Measurements from ENCODE around the gene PRCC.
A peak's percentile ranks its signal among the peaks of the same experiment; 100 is the strongest.

Gene PRCC

DNA sequence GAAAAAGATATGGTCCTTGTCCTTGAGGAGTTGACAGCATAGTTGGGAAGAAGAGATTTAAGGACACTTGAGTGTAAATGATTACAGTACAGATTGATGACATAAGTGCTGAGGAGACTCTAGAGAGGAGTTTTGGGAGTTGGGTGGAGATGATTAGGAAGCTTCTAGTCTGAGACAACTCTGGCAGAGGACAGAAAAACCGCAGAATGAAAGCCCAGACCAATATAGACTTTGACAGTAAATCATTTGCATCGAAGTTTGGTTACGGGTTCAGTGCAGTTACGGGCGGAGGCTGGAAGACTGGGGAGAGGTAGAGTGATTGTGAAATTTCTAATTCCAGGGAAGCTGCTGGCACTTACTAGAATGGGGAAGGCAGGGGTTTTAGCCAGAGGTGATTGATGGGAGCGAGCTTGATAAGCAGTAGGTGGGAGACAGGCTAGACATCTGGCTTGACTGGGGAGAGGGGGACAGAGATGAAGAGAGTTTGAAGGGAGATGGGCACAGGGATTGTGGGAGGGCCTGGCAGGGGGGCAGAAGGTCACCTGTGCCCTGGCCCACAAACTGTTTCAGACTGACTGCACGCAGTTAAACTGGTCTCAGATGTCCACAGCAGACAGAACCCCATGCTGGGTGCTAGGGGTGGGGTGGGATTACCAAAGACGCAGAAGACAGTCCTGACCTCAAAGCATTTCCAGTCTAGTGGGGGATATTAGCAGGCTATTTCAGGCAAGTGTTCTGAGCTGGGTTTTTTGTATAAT lies 29.2 kb downstream of the PRCC start:
- no peak for DNase-seq (ENCODE audit: low read depth in 2 of 2)

DNA sequence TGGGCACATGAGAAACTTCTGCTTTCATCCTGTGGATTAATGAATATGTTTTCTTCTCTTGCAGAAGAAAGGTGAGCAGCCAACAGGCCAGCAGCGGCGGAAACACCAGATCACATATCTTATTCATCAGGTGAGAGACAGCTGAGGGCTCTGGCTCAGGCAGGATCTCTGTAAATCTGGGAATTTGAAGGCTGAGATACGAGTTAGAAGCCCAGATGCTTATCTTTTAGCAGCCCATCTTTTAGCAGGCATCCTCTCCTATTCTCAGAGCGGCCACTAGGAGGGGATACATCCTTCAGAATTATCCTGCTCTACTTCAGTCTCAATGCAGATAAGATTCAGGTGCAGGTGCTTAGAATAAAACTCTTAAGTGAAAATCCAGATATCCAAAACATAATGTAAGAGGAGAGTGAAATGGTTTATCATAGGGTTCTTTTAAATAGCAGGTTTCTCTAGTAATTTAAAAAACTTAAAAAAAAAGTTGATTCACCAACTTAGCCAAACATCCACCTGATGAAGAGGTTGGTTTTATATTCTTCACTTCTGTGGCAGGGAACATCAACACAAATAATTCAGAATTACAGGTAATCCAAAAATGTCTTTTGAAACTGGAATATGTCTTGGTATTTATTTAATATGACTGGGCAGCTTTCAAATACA lies 30.0 kb downstream of the PRCC start:
- DNase-seq (ENCODE audit: low read depth in 2 of 2) = no peak

DNA sequence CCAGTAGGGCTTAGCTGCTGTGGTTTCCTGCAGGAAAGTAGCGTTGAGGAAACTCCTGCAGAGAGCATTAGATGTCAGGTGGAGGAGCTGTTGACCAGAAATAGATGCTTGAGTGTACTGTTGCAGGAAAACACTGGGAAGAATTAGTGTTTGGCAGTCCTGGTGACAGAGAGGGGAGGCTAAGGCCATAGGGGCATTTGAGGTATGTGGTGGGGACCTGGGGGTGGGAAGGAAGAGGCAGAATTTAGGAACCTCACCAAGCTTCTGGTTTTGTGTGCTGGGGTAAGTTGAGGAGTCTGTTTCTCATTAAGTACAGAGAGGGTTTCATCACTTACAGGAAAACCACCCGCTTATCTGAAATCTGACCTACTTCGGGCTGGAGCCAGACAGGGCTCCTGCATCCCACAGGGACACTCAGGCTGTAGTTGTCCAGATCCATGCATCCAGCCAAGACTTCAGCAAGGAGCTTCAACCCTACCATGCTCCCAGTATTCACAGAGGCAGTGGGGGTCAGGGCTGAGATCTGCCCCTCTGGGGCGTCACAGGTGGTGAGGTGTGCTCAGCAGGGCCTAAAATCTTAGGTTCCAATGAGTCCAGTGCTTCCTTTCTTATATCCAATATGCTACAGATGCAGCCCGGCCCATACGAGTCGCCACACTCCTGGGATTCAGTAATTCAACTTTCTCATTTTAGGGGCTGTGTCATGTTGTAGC lies 34.2 kb downstream of the PRCC start:
- DNase-seq (ENCODE audit: low read depth in 2 of 2) = no peak

DNA sequence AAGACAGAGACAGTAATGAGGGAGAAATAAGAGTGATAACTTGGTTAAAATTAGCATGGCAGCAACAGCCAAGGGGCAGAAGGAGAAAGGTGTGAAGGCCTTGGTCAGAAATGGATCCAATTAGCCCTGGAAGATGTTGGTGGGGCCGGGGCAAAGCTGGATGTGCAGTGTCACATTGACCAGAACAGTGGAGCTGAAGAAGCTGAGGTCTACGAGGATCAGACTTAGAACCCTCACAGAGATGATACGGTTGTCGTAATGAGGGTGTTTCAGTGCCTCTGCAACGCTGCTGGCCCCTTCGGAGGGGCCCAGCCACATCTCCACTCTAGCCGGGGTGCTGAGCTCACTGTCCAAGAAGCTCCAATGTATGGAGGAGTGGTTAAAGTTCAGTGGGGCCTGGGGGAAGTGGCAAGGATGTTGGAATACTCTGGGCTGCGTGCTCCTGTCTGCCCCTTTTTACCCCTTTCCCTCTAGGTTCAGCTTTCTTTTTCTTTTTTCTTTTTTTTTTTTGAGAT lies 35.1 kb downstream of the PRCC start:
- no peak for DNase-seq (ENCODE audit: low read depth in 2 of 2)

DNA sequence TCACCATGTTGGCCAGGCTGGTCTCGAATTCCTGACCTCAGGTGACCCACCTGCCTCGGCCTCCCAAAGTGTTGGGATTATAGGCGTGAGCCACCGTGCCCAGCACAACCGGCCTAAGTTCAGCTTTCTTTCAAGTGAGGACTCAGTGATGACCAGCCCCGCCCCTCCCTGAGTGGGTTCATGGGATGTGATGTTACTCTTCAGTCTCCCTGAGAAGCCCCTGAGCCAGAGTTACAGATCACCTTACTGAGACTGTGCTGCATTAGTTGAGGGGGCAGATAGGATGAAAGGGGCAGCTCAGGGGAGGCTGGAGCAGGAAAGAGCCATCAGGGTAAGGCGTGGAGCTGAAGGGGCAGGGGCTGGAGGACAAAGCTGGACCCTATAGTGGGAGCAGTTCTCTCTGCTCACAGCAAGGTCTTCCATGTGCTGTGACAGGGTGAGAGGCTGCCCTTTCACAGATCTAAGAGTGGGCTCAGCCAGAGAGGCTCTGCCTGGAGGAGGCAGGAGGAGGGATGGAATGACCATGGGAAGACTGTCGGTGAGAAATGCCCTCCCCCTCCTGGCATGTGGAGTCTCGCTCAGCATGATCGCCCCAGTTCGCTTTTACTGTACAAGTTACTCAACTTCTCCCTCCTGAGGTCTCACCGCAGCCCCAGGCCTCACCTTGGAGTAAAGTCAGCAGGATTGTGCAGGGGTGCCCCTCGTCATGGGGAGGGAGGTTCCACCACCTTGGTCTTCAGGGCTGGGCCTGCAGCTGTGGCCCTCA lies 35.9 kb downstream of the PRCC start:
- DNase-seq (ENCODE audit: low read depth in 2 of 2) = no peak

DNA sequence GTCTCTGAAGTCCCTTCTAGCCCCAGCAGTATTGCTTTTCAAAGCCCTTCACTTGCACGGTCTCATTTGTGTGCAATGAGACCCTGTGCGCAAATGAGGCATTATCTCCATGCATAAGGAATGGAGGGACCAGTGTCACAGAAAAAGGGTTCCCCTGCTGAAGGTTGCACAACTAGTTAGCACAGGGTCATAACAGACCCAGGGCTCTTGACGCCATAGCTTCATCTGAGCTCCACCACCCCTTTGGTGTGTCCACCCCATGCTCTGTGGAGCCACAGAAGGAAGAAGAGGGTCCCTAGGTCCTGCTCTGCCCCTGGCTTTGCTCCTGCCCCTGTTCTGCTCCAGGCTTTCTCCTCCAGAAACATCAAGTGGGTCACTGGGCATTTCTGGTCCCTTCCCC lies 36.7 kb downstream of the PRCC start:
- DNase-seq (ENCODE audit: low read depth in 2 of 2) = no peak

DNA sequence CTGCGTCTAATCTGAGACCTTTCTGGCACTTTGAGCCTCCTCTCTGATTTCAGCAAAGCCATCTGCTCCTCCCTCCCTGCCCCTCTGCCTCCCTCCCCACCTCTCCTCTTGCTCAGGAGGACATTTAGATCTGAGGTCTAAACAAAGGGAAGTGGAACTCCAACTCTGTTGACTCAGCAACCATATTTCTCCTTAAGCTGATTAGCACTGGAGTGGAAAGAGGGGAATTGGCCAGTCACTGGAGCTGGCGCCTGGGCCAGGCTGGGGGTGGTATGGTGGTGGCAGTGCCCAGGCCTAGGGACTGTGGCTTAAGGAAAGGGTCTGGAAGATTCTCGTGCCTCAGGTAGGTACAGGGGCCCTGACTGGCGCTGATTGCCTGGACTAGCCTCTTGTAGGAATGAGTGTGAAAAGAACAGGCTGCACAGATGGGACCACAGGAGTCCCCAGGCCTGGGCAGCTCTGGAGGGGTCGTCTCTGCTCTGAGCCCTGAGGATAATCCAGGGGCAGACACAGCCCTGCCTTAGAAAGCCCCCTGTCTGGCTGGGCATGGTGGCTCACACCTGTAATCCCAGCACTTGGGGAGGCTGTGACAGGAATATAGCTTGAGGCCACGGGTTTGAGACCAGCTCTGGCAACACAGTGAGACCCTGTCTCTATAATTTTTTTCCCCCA lies 37.4 kb downstream of the PRCC start:
- DNase-seq (ENCODE audit: low read depth in 2 of 2) = no peak

DNA sequence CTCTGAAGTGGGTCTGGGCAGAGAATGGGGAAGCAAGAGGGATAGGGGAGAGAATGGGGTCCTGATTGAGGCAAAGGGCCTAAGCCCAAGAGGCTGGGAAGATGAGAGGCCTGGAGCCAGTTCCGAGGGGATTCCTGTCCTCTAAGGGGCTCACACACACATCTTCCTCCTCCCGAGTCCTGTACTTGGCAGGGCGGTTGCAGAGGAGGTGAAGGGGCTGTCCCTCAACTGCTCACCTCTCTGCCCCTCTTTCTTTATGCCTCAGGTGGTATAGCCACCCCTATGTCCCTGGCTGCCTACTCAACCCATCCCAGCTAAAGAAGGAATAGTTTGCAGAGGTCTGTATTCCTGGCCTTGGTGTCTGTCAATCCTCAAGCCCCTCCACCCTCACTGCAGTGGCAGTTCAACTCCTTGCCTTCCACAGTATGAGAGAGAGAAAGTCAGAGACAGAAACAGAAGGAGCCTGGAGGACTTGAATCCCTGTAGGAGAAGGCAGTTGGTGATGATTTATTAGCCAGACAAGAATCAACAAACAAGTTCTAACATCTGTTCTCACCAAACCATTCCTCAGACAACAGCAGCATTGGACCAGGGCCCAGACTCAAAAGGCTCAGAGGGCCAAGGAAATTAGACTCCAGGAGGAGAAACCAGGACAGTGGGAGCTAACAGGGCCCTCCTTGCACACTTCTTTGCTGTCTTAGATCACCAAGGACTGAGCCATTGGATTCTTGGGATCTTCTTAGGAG lies 38.6 kb downstream of the PRCC start:
- no peak for DNase-seq (ENCODE audit: low read depth in 2 of 2)

DNA sequence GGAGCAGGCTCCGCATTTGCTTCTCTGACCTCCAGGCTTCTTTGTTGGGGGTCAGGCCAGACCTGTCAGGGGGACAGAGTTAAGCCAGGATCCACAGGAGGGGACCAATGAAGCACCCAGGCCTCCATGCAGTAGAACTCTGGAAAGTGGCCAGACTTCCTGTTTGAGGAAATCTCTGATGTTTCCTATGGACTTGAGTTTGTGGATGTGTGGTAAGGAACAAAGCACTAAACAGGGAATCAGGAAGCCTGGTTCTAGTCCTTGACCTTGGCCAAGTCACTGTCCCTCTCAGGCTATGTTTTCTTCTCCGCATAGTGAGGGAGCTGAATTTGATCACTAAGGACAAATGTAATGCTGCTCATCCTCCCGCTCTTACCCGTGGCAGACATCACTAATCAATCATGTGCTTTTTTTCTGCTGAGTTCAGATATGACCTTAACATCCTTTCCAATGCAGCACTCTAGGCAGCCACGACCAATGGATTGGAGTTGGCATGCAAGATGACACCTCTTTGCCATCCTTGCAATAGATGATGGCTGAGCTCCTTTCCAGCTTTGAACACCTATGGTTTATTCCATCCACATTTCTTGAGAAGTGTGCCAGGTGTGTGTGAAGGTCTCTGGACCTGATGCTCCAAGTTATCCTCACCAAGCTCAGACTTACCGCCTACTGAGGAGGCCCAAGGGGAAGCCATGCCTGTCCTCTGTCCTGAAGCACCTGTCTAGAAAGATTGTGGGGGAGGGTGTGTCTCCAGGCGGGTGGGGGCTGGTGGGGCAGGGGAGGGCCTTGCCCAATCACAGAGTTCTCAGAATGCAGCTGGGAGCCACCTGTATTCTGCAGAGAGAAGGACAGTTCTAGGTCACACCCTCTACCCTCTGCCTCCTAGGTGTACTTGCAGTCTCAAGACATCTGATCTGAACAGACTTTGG lies 39.4 kb downstream of the PRCC start:
- no peak for DNase-seq (ENCODE audit: low read depth in 2 of 2)

DNA sequence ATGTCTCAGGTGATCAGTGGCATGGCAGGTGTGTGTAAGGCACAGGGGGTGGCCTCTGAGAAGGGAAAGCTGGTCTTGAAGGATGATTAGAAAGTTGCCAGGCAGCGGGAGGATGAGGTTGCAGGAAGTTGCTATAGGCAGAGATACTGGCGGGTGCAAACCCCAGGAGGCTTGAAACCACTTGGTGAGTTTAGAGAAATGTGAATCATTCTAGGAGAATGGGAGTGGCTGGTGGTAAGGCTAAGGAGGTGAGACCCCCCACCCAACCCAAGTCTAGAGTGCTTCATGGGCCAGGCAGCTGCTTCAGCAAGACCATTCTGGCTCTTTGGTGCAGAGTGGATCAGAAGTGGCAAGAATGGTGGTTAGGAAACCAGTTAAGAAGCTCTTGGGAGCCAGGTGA lies 40.3 kb downstream of the PRCC start:
- no peak for DNase-seq (ENCODE audit: low read depth in 2 of 2)

DNA sequence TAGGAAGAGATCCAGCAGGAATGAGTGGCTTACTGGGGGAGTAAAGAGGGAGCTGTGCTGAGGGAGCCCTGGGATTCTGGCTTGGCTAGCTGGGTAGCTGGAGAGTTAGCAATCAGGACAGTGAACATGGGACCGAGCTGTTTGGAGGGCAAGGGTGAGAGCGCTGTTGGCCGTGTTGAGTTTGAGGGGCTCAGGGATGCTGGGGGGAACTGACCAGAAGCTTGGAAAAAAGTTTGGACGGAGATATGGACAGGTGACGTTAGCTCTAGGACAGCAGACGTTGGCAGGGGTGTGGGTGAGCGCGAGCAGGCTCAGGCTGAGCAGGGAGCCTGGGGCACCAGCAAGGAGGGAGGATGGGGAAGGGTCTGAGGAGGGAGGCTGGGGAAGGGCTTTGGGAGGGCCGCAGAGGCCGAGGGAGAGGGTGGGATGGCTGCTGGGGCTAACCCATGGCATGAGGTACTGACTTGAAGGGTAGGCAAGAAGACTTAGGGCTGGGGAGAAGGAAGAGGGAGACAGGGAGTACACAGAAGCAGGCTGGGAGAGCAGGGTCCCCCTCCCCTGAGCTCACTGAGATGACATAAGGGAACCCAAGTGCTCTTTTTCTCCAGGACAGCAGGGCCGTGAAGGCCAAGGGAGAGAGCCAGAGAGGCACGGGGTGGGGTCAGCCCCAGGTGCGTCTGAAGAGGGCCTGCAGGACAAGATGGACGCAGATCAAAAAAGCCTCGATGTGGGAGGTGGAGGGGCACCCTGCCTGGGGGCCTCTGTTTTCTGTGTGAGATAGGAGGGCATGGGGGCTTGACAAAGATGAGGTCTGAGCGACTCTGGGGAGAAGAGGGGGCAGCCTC lies 41.1 kb downstream of the PRCC start:
- DNase-seq (ENCODE audit: low read depth in 2 of 2) = no peak

DNA sequence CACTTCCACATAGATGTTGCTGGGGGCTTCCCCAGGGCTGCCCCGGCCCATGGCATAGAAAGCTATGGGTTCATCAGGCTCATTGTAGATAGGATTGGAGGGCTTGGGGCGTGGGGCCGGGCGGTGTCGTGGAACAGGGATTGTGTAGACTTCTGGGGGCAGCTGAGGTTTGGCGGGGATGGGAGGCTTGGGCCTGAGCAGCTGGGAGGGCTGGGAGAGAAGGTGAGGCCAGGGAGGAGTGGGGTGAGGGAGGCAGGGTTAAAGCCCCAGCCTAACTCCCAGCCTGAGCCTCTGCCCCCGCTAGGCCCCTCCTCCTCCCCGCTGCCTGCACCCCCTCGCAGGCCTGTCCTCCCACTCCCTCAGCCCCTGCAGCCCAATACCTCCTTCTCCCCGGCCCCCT lies 41.9 kb downstream of the PRCC start:
- DNase-seq (ENCODE audit: low read depth in 2 of 2) = no peak

DNA sequence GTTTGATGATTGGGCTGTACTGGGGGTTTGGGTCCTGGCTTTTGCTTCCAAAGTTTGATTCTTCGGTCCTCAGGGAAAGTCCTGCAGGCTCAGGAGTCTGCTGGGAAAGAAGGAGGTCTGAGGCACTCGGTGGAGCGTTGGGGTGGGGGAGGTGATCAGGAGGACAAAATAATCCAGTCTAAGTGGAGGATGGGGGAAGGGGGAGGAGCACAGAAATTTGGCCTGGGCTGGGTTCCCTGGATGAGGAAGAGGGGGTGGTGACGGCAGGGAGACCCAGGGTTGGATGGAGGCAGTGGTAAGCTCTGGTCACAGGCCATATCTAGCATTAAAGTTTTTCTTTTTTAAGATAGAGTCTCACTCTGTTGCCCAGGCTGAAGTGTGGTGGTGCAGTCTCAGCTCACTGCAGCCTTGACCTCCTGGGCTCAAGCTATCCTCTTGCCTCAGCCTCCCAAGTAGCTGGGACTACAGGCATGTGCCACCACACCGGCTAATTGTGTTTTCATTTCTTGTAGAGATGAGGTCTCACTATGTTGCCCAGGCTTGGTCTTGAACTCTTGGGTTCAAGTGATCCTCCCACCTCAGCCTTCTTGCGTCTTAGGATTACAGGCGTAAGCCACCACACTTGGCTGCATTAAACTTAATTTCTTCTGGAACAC lies 42.5 kb downstream of the PRCC start:
- no peak for DNase-seq (ENCODE audit: low read depth in 2 of 2)

DNA sequence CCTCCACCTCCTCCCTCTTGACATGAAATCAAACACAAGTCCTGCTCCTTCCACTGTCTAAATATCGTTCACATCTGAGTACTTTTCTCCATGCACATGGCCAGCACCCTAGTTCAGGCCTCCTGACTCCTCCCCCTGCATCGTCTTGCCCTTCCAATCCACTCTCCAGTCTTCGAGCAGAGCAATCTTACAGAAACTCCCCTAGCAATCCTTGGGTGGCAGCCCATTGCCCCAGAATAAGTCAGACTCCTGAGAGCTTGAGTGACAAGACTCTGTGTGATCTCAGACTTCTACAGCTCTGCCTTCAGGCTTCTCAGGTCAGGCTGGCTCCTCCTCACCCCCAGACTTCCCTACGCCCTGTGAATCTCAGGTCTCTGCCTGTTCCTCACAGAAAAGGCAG lies 43.8 kb downstream of the PRCC start:
- no peak for DNase-seq (ENCODE audit: low read depth in 2 of 2)

DNA sequence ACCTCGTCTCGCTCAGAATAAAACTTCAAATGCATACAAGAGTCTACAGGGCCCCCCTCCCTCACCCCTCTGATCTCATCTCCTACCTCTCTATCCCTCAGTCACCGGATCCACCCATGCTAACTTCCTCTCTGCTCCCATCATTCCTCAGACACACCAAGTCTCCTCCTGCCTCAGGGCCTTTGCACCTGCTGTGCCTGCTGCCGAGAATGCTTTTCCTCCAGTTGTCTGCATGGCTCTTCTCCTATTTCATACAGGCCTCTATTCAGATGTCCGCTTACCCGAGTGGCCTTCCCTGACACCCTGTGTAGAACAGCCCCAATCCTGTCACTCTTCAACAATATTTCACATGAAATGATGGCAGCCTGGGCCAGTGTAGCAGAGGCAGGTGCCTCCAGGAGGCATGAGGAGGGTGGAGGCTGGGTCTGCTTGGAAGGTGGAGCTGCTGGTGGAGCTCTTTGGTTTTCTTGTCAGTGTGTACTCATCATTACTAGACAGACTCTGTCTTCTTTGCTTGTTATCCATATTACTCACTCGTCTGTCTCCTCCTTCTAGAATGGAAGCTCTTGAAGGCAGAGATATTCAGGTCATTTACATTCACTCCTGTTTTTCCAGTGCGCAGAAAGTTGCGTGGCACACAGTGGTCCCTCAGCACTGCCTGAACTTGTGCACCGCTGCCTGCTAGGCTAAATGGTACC lies 45.1 kb downstream of the PRCC start:
- no peak for DNase-seq (ENCODE audit: low read depth in 2 of 2)

DNA sequence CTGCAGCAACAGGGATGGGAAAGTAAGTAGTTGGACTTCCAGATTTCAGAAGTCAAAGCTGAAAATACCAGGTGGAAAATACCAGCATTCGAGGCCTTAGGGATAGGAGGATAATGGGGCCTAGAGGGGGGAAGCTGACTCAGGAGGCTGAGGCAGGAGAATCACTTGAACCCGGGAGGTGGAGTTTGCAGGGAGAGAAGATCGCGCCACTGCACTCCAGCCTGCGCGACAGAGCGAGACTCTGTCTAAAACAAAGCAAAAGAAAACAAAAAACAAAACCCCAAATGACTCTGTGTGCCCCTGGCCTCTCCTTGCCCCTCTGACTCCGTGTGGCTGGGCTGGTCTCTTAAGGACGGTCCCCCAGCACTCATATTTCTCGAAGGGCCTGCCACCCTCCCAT lies 46.0 kb downstream of the PRCC start:
- DNase-seq (ENCODE audit: low read depth in 2 of 2) = no peak

DNA sequence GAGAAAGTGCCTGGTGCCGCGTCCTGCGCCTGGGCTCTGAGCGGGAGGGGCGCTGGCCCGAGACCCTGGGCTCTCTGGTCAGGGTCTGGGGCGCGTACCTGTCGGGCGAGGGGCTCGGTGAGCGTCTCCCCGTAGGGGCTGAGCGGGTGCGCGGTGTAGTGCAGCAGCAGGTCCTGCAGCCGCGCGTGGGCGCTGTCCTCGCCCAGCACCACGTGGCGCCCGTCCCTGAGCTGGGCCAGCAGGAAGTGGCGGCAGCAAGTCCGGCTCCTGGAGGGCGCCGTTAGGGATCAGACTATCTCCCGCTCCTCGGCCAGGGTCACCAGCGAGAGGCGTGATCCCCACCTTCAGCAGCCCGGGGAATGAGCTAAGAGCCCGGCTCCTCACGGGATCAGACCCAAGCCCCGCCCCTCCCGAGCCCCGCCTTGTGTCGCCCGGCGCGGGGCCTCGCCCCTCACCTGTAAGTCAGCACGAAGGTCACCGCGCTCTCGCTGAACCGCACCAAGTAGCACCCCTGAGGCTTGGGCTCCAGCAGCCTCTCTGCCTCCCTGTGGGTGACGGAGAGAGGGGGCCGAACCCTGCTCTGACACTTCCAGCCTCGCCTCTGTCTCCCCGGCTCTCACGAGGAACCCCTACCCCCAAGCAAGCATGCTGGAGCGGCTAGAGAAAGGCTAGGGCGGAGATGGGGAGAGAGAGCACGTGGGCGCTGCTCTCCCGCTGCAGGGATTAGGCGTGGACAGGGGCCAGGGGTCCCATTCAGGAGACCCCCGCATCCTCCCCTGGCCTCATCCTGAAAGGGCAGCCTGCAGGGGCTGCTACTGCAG lies 46.6 kb downstream of the PRCC start:
- DNase-seq (ENCODE audit: low read depth in 2 of 2) = peak; percentile 55 to 79

Measured in stimulated activated CD4-positive, alpha-beta T cell treated with anti-CD3 and anti-CD28 coated beads, Interleukin-12 subunit alpha, Interleukin-12 subunit beta, amount 100 ng/mL, for 24 hours (primary cell).